Spleen (tissue), 11 donors: ENCODE results near the gene NMU. TPM values are rescaled to one million over a fixed set of nuclear protein-coding genes. Genes with fewer than 3 reads are reported as not detected.

Source experiments
- DNase-seq: peaks from one replicate; pipeline ENCODE4 v3.0.0-alpha.2; 2020
- H3K27ac ChIP-seq, 8 donors: fragments of 200-600 bp; sonication (generic) in 7 of 8; 1 replicate in 4 of 8; 2 replicates in 4 of 8; pipeline versions ENCODE4 v1.5.0 to v1.8.0; 2016 to 2021; ENCODE audit warnings: inconsistent platforms in 4 of 8, mild to moderate bottlenecking in 4 of 8, moderate library complexity in 1 of 8
- H3K27me3 ChIP-seq, 7 donors: fragments of 200-600 bp; sonication (generic) in 6 of 7; replicated peaks in 1 of 7; 1 replicate in 4 of 7; 2 replicates in 3 of 7; pipeline versions ENCODE4 v1.5.0 to v1.8.0; 2016 to 2021; ENCODE audit warnings: inconsistent platforms in 3 of 7, mild to moderate bottlenecking in 1 of 7
- H3K36me3 ChIP-seq, 6 donors: fragments of 200-600 bp; sonication (generic) in 5 of 6; 1 replicate in 4 of 6; 2 replicates in 2 of 6; pipeline versions ENCODE4 v1.5.0 to v1.8.0; 2016 to 2021; ENCODE audit warnings: inconsistent platforms in 2 of 6
- H3K4me1 ChIP-seq, 6 donors: fragments of 200-600 bp; sonication (generic) in 5 of 6; 1 replicate in 3 of 6; 2 replicates in 3 of 6; pipeline versions ENCODE4 v1.5.0 to v1.8.0; 2016 to 2021; ENCODE audit warnings: inconsistent platforms in 3 of 6
- H3K4me3 ChIP-seq, 8 donors: fragments of 200-600 bp; sonication (generic) in 7 of 8; 1 replicate in 4 of 8; 2 replicates in 4 of 8; pipeline versions ENCODE4 v1.5.0 to v1.8.0; 2016 to 2021; ENCODE audit warnings: inconsistent platforms in 4 of 8, mild to moderate bottlenecking in 4 of 8, moderate library complexity in 2 of 8
- H3K9me3 ChIP-seq, 8 donors: fragments of 200-600 bp; sonication (generic) in 7 of 8; 1 replicate in 4 of 8; 2 replicates in 4 of 8; pipeline versions ENCODE4 v1.5.0 to v1.8.0; 2016 to 2021; ENCODE audit warnings: inconsistent platforms in 4 of 8
- POLR2A ChIP-seq, 3 donors: fragments of 450-650 bp; IDR thresholded peaks; one replicate each; pipeline ENCODE4 v1.5.1; 2017; ENCODE audit warnings: antibody characterized with exemption in 3 of 3, mild to moderate bottlenecking in 1 of 3
- POLR2AphosphoS5 ChIP-seq, 3 donors: sonication (generic); formaldehyde crosslinking; IDR thresholded peaks; one replicate each; pipeline ENCODE4 v1.5.1; 2017; ENCODE audit warnings: antibody characterized with exemption in 3 of 3
- whole genome bisulfite sequencing, 5 donors: extraction: QIAGEN DNeasy Blood & Tissue Kit in 3 of 5; methylation state at CpG; one replicate each; pipeline versions ENCODE4 v1.1.5 to v1.1.7; 2013 to 2018; 5-methylcytosine and 5-hydroxymethylcytosine counted together
- intact Hi-C: fragments of 100-400 bp; cut with DNase I; formaldehyde crosslinking; loops from one replicate; pipeline ENCODE4 v1.15.0; 2023; ENCODE audit warnings: low total_unique reads
- polyA plus RNA-seq, 3 donors: library from polyadenylated mRNA; stranded (reverse); fragments of 200-250 nt; gene quantifications; one replicate each; pipeline ENCODE4 v1.2.1, GENCODE V29; 2013
- total RNA-seq, 7 donors: library from RNA; depleted of rRNA in 3 of 7; stranded (reverse); fragments of >200 nt in 3 of 7; fragmentation: NEBNext Ultra II Directional in 4 of 7; extraction: Animal tissue kit (Norgen Biotek cat#: 25700) in 4 of 7; gene quantifications; one replicate each; pipeline versions ENCODE4 v1.1.0 to v1.2.1, GENCODE V29; 2016 to 2021
- TF ChIP-seq, protein P1 (sequence below), 11 experiments: fragments of 200-600 bp in 7 of 11; fragments of 450-650 bp in 4 of 11; sonication (generic) in 4 of 11; IDR thresholded peaks in 8 of 11; conservative IDR thresholded peaks in 3 of 11; 1 replicate in 7 of 11; 2 replicates in 4 of 11; pipeline versions ENCODE4 v1.4.0 to v1.8.0; 2016 to 2021; ENCODE audit warnings: antibody characterized with exemption in 11 of 11, inconsistent platforms in 4 of 11, mild to moderate bottlenecking in 1 of 11
- donor health status: healthy with polysubstance abuse.
- donor health status: DM: no; HTN: no; CAD: no; lungs with moderate emphysema.
- donor health status: DM: no; HTN: no; CAD: no.
- donor health status: Bipolar disorder and iron deficiency.
- donor health status: healthy.
- donor health status: DM: no; HTN: no; CAD: no.
- donor health status: DM: yes; HTN: yes; CAD: no.

Gene NMU
- total and polyA plus RNA-seq, 10 donors, result 0.09 to 1.2 TPM; not detected in 8

DNA sequence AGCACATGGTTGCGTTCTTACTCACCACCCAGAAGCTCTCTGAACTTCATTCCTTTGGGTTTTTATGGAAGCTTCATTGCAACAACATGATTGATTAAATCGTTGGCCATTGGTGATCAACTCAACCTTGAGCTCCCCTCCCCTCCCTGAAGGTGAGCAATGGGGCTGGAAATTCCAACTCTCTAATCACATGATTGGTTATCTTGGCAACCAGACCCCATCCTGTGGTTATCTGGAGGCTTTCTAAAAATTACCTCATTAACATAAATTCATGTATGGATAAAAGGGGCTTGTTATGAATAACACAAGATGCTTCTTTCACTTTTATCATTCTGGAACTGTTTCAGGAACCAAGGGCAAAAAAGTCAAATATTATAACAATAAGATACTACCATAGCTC, 34.6 kb upstream of the NMU start:
- TF ChIP-seq POLR2A (IDR thresholded peaks at IDR 0.05) (no peak), POLR2AphosphoS5 (IDR thresholded peaks at IDR 0.05) (no peak)
- TF ChIP-seq, protein P1, sequence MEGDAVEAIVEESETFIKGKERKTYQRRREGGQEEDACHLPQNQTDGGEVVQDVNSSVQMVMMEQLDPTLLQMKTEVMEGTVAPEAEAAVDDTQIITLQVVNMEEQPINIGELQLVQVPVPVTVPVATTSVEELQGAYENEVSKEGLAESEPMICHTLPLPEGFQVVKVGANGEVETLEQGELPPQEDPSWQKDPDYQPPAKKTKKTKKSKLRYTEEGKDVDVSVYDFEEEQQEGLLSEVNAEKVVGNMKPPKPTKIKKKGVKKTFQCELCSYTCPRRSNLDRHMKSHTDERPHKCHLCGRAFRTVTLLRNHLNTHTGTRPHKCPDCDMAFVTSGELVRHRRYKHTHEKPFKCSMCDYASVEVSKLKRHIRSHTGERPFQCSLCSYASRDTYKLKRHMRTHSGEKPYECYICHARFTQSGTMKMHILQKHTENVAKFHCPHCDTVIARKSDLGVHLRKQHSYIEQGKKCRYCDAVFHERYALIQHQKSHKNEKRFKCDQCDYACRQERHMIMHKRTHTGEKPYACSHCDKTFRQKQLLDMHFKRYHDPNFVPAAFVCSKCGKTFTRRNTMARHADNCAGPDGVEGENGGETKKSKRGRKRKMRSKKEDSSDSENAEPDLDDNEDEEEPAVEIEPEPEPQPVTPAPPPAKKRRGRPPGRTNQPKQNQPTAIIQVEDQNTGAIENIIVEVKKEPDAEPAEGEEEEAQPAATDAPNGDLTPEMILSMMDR (IDR thresholded peaks at IDR 0.05 in 8 of 11, conservative IDR thresholded peaks at IDR 0.05 in 3 of 11), result no peak
- H3K36me3 ChIP-seq, result no peaks in the 10 kb centered on the region
- intact Hi-C loops, result no loop called here
- no peaks in the 10 kb centered on the region for H3K4me1 ChIP-seq
- H3K9me3 ChIP-seq, result peaks cover 0 to 13% (median 0%) of the 10 kb centered on the region in 8 donors
- DNase-seq, result no peak
- peaks cover 0 to 32% (median 0%) of the 10 kb centered on the region in 7 donors for H3K27me3 ChIP-seq
- 83 to 95% (median 90%) methylated on average over 2 of the region's 2 CpGs for WGBS, 5 donors
- H3K27ac ChIP-seq, result no peak overlapping the region
- H3K4me3 ChIP-seq, result no peak overlapping the region

DNA sequence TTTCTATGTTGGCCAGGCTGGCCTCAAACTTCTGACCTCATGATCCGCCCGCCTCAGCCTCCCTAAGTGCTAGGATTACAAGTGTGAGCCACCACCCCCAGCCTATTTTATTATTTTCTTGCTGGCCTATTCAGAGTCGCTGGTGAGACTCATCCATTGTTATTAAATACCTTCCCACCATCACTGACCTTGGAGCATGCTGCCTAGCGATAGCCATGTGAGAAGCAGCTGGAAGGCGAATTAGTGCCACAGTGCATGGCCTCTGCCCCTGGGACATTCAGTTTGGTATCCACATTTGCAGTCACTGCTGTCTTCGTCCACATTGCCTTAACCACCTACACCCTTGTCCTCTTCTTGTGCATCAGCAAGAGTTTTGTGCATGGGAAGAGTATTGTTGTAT, 32.4 kb upstream of the NMU start:
- H3K9me3 ChIP-seq, result peaks cover 0 to 13% (median 0%) of the 10 kb centered on the region in 8 donors
- intact Hi-C loops, result no loop called here
- no peak overlapping the region for H3K27ac ChIP-seq
- H3K27me3 ChIP-seq, result peaks cover 0 to 16% (median 0%) of the 10 kb centered on the region in 7 donors
- DNase-seq, result no peak
- H3K4me3 ChIP-seq, result no peak overlapping the region
- no peaks in the 10 kb centered on the region for H3K36me3 ChIP-seq
- no peaks in the 10 kb centered on the region for H3K4me1 ChIP-seq
- TF ChIP-seq POLR2AphosphoS5 (IDR thresholded peaks at IDR 0.05), result no peak
- TF ChIP-seq, protein P1 (IDR thresholded peaks at IDR 0.05 in 8 of 11, conservative IDR thresholded peaks at IDR 0.05 in 3 of 11), result no peak
- no peak for TF ChIP-seq POLR2A (IDR thresholded peaks at IDR 0.05)
- 84 to 91% (median 88%) methylated on average over 6 of the region's 6 CpGs for WGBS, 5 donors

DNA sequence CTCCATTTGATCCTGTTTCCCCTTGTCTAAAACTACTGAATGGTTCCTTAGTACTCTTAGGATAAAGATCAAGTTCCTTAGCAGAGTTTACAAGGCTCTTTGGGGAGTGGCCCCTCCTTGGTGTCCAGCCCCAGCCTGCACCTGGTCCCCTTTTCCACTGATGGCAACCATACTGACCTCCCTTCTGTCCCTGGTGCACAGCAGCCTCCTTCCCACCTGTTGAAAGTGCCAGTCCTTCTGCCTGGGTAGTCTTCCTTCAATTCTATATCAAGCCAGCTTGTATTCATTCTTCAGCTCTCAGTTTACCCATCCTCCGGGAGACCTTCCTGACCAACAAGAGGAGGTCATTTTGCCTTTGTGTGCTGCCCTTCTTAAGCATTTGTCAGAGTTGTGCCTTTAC, 30.4 kb upstream of the NMU start:
- intact Hi-C loops, result no loop called here
- no peaks in the 10 kb centered on the region for H3K4me1 ChIP-seq
- H3K9me3 ChIP-seq, result no peaks in the 10 kb centered on the region
- TF ChIP-seq POLR2AphosphoS5 (IDR thresholded peaks at IDR 0.05) (no peak), POLR2A (IDR thresholded peaks at IDR 0.05) (no peak)
- TF ChIP-seq, protein P1 (IDR thresholded peaks at IDR 0.05 in 8 of 11, conservative IDR thresholded peaks at IDR 0.05 in 3 of 11), result no peak
- no peak overlapping the region for H3K27ac ChIP-seq
- H3K36me3 ChIP-seq, result no peaks in the 10 kb centered on the region
- 91 to 100% (median 94%) methylated on average over 1 of the region's 1 CpG for WGBS, 5 donors
- peaks cover 0 to 21% (median 0%) of the 10 kb centered on the region in 7 donors for H3K27me3 ChIP-seq
- no peak for DNase-seq
- H3K4me3 ChIP-seq, result no peak overlapping the region

DNA sequence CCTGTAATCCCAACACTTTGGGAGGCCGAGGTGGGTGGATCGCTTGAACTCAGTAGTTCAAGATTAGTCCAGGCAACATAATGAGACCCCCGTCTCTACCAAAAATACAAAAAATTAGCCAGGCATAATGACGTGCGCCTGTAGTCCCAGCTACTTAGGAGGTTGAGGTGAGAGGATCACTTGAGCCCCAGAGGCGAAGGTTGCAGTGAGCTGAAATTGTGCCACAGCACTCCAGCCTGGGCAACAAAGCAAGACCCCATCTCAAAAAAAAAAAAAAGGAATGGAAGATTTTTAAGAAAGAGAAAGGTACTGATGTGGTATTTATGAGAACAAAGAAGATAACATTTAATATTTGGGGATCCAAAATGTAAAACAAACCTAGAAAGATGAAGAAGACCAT, 27.0 kb upstream of the NMU start:
- no peak for DNase-seq
- TF ChIP-seq POLR2A (IDR thresholded peaks at IDR 0.05) (no peak), POLR2AphosphoS5 (IDR thresholded peaks at IDR 0.05) (no peak)
- TF ChIP-seq, protein P1 (IDR thresholded peaks at IDR 0.05 in 8 of 11, conservative IDR thresholded peaks at IDR 0.05 in 3 of 11), result no peak
- intact Hi-C loops, result no loop called here
- H3K4me1 ChIP-seq, result no peaks in the 10 kb centered on the region
- WGBS, 5 donors, result 76 to 97% (median 94%) methylated on average over 6 of the region's 6 CpGs
- no peaks in the 10 kb centered on the region for H3K9me3 ChIP-seq
- no peak overlapping the region for H3K27ac ChIP-seq
- no peaks in the 10 kb centered on the region for H3K36me3 ChIP-seq
- peaks cover 0 to 15% (median 0%) of the 10 kb centered on the region in 7 donors for H3K27me3 ChIP-seq
- H3K4me3 ChIP-seq, result no peak overlapping the region
